Loucy (cell line): Measurements from ENCODE around the gene DPF3.

Experiments
- EZH2phosphoT487 ChIP-seq: fragments of 200-600 bp; IDR thresholded peaks from 2 replicates; pipeline ENCODE4 v1.6.1; 2018; ENCODE audit warnings: antibody characterized with exemption, mild to moderate bottlenecking, moderate library complexity, borderline replicate concordance
- TF ChIP-seq, protein P1 (sequence below): fragments of 200-600 bp; sonication (generic); conservative IDR thresholded peaks from 2 replicates; pipeline ENCODE4 v1.5.1; 2014; ENCODE audit warnings: mild to moderate bottlenecking, antibody characterized with exemption, low read length

GRCh38 chr14:72736308-72736707 is 157.6 kb downstream of the DPF3 start:
- TF ChIP-seq, protein P1, sequence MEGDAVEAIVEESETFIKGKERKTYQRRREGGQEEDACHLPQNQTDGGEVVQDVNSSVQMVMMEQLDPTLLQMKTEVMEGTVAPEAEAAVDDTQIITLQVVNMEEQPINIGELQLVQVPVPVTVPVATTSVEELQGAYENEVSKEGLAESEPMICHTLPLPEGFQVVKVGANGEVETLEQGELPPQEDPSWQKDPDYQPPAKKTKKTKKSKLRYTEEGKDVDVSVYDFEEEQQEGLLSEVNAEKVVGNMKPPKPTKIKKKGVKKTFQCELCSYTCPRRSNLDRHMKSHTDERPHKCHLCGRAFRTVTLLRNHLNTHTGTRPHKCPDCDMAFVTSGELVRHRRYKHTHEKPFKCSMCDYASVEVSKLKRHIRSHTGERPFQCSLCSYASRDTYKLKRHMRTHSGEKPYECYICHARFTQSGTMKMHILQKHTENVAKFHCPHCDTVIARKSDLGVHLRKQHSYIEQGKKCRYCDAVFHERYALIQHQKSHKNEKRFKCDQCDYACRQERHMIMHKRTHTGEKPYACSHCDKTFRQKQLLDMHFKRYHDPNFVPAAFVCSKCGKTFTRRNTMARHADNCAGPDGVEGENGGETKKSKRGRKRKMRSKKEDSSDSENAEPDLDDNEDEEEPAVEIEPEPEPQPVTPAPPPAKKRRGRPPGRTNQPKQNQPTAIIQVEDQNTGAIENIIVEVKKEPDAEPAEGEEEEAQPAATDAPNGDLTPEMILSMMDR = peak; percentile 44
- TF ChIP-seq EZH2phosphoT487 = no peak
